ENCODE results near the gene SLC25A53.
"Not testable (repeated sequence)": the region's sequence is repeated elsewhere in the genome, so short reads cannot be mapped to it uniquely, and the experiment has no call there.

Gene SLC25A53

DNA sequence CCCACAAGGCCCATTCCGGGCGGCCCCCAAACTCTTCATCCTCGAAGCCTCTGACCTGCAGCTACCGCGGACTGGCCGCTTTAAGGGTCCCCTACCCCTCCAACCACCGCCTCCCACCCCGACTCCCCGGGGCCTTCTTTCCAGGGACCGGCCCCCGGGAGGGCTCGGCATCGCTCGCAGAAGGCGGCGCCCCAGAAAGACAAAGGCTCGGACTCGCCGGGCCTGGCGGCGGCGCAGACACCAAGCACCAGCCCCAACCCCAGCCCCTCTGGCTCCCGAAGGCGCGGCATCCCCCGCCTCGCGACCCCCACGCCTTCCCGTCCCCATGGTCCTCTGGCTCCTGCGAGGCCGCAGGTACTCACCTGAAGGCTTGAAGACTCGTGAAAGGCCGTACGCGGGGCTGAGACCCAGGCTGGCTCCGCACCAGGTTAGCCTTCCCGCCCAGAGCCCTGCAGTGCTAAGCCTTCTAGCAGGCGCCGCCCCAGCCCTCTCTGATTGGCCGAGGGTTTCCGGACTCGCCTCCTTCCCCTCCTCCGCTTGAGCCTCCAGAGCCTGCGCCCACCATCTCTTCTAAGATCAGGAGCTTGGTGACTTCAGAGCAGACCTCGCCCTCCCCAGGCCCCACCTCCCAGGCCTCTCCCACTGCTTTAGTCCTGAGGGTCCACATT, 80.9 kb downstream of the SLC25A53 start, which contains the start of gene TMSB15C:
Gene TMSB15C, minus strand, starts transcription at position 459 of the 668 bp plus-strand sequence.
- H3K4me3 ChIP-seq (ENCODE audit: low read depth in 1 of 2, low read length in 2 of 2); H3K36me3 ChIP-seq (ENCODE audit: control insufficient read depth in 1 of 2, insufficient read depth in 2 of 2, low read length in 2 of 2); H3K27me3 ChIP-seq (ENCODE audit: control insufficient read depth in 1 of 2, insufficient read depth in 2 of 2, low read length in 2 of 2); H3K4me1 ChIP-seq (ENCODE audit: control insufficient read depth in 1 of 2, insufficient read depth in 2 of 2, low read length in 2 of 2); H3K9me3 ChIP-seq (ENCODE audit: control insufficient read depth in 1 of 2, low read length in 2 of 2); H3K9ac ChIP-seq (ENCODE audit: low read depth in 1 of 2, low read length in 2 of 2); H3K27ac ChIP-seq (ENCODE audit: low read depth, low read length): not testable (repeated sequence)

DNA sequence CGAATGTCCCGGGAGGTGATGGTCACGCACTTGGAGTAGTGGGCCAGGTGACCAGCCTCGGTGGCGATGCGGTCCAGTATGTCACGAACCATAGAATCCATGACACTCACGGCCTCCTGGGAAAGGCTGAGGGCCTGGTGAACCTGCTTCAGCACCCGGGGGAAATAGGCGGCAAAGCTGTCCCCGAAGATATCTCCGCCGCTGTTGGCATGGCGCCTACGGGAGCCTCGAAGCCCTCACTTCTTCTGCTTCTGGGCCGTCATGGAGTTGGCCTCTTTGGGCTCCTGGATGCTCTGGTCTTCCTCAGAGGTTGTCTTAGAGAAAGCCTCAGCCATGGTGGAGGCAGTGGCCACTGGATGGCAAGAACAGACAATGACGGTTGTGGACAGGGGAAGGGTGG, 94.2 kb downstream of the SLC25A53 start:
- H3K9ac ChIP-seq (ENCODE audit: low read depth in 1 of 2, low read length in 2 of 2); H3K36me3 ChIP-seq (ENCODE audit: control insufficient read depth in 1 of 2, insufficient read depth in 2 of 2, low read length in 2 of 2); H3K4me3 ChIP-seq (ENCODE audit: low read depth in 1 of 2, low read length in 2 of 2); H3K4me1 ChIP-seq (ENCODE audit: control insufficient read depth in 1 of 2, insufficient read depth in 2 of 2, low read length in 2 of 2); H3K9me3 ChIP-seq (ENCODE audit: control insufficient read depth in 1 of 2, low read length in 2 of 2); H3K27me3 ChIP-seq (ENCODE audit: control insufficient read depth in 1 of 2, insufficient read depth in 2 of 2, low read length in 2 of 2); H3K27ac ChIP-seq (ENCODE audit: low read depth, low read length): not testable (repeated sequence)

DNA sequence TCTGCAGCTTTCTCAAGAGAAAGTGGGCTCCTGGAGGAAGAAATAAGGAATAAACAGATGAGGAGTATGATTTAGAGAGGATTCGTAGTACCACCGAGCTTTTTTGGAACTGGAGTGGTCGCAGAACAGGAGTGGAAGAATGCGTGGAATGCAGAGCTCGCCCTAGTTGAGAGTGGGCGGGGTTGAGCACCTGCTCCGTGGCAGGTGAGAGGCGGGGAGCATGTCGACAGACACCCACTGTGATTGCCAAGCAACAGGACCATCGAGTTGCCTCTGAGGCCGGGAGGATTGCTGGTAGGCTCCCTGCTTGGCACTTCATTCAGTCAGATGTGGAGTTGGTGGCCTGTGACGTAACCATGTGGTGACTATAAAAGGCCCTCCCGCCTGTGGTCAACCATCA, 101.9 kb downstream of the SLC25A53 start:
- H3K36me3 ChIP-seq (ENCODE audit: control insufficient read depth in 1 of 2, insufficient read depth in 2 of 2, low read length in 2 of 2); H3K4me3 ChIP-seq (ENCODE audit: low read depth in 1 of 2, low read length in 2 of 2); H3K27me3 ChIP-seq (ENCODE audit: control insufficient read depth in 1 of 2, insufficient read depth in 2 of 2, low read length in 2 of 2); H3K9ac ChIP-seq (ENCODE audit: low read depth in 1 of 2, low read length in 2 of 2); H3K27ac ChIP-seq (ENCODE audit: low read depth, low read length); H3K4me1 ChIP-seq (ENCODE audit: control insufficient read depth in 1 of 2, insufficient read depth in 2 of 2, low read length in 2 of 2); H3K9me3 ChIP-seq (ENCODE audit: control insufficient read depth in 1 of 2, low read length in 2 of 2): not testable (repeated sequence)

All from duodenal mucosa (tissue), 2 donors.